IMR-90 (cell line): Measurements from ENCODE around the gene PPARG.

Experiments used
- BHLHE40 ChIP-seq: fragments of 150-350 bp; IDR thresholded peaks from 2 replicates; pipeline ENCODE4 v1.6.1; 2016; ENCODE audit warnings: mild to moderate bottlenecking, low read depth, low read length
- CEBPB ChIP-seq: IDR thresholded peaks from 2 replicates; pipeline ENCODE4 v1.6.1; 2012; ENCODE audit warnings: low read depth, low read length, improper control_type of control experiment
- CTCF ChIP-seq: conservative IDR thresholded peaks from 2 replicates; pipeline ENCODE4 v1.5.1; 2012; ENCODE audit warnings: mild to moderate bottlenecking, low read depth, low read length, improper control_type of control experiment
- FOS ChIP-seq: fragments of 150-350 bp; IDR thresholded peaks from 2 replicates; pipeline ENCODE4 v1.6.1; 2016; ENCODE audit warnings: low read depth, low read length
- POLR2A ChIP-seq: IDR thresholded peaks from 2 replicates; pipeline ENCODE4 v1.6.1; 2012; ENCODE audit warnings: mild to moderate bottlenecking, low read depth, low read length
- TF ChIP-seq, protein P1 (sequence below): fragments of 150-350 bp; IDR thresholded peaks from 2 replicates; pipeline ENCODE4 v1.6.1; 2017; ENCODE audit warnings: mild to moderate bottlenecking, antibody characterized with exemption, low read length, low read depth

DNA sequence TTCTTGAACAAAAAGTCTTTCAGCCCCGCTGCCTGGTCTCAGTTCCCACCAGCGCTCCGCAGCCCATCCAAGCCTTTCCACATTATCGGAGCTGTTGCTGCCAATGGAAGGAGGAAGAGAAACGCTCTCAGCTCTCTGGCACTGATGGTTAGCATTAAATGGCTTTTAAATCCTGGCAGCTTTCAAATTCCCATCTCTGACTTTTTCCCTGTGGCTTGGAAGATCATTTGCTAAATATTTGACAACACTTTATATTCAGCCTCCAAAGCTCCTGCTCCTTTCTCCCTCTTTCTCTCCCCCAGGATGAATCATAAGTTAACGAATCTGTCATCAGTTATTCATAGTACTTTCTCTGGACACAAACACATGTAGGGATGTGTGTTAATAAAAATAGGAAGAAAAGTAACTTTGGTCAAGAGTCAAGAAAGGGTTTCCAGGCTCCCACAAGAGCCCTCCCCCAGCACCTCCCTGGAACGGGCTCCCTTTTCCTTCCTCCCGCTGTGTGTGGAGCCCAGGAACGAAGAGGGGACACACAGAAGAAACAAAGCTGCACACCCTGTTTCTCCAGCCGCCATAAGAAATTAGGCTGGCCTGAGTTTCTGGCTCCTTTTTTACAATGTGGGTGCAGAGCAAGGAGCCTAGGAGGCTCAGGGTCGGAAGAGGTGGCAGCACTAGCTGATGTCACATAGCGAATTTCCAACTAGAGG, 147.8 kb downstream of the PPARG start:
- TF ChIP-seq FOS (no peak), CTCF (no peak), CEBPB (no peak), POLR2A (no peak), BHLHE40 (no peak)
- TF ChIP-seq, protein P1, sequence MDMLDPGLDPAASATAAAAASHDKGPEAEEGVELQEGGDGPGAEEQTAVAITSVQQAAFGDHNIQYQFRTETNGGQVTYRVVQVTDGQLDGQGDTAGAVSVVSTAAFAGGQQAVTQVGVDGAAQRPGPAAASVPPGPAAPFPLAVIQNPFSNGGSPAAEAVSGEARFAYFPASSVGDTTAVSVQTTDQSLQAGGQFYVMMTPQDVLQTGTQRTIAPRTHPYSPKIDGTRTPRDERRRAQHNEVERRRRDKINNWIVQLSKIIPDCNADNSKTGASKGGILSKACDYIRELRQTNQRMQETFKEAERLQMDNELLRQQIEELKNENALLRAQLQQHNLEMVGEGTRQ: no peak
